ENCODE data around the gene OLFM1. TPM values are rescaled to one million over a fixed set of nuclear protein-coding genes. Genes with fewer than 3 reads are reported as not detected.
"Not testable (repeated sequence)": the region's sequence is repeated elsewhere in the genome, so short reads cannot be mapped to it uniquely, and the experiment has no call there.

The OLFM1 gene
- total RNA-seq, 1 donor from 2014 or later, result 0.35 TPM

GRCh38 chr9:135049460-135049859, 38.0 kb upstream of the OLFM1 start:
- Mint-ChIP-seq H3K4me3 (no peak overlapping the region), H3K9me3 (no peaks in the 10 kb centered on the region), H3K36me3 (ENCODE audit: low read depth) (no peaks in the 10 kb centered on the region), H3K27me3 (no peaks in the 10 kb centered on the region), H3K27ac (no peak overlapping the region), H3K4me1 (peaks cover 2% of the 10 kb centered on the region)
- intact Hi-C loops (cut with micrococcal nuclease), result no loop called here
- no peak for DNase-seq

- no peaks in the 10 kb centered on the region for H3K27me3 Mint-ChIP-seq
- no peak for DNase-seq
- no peak overlapping the region for H3K27ac Mint-ChIP-seq
- no peaks in the 10 kb centered on the region for H3K36me3 Mint-ChIP-seq (ENCODE audit: low read depth)
- intact Hi-C loops (cut with micrococcal nuclease), result no loop called here
- H3K9me3 Mint-ChIP-seq, result no peaks in the 10 kb centered on the region
- H3K4me1 Mint-ChIP-seq, result peaks cover 2% of the 10 kb centered on the region
- no peak overlapping the region for H3K4me3 Mint-ChIP-seq
These were observed 37.1 kb upstream of the OLFM1 start for GRCh38 chr9:135050072-135050990.

- no peak overlapping the region for H3K4me3 Mint-ChIP-seq
- H3K36me3 Mint-ChIP-seq (ENCODE audit: low read depth), result no peaks in the 10 kb centered on the region
- H3K27me3 Mint-ChIP-seq, result peaks cover 2% of the 10 kb centered on the region
- DNase-seq, result no peak
- no peaks in the 10 kb centered on the region for H3K9me3 Mint-ChIP-seq
- H3K27ac Mint-ChIP-seq, result no peak overlapping the region
- H3K4me1 Mint-ChIP-seq, result peaks cover 2% of the 10 kb centered on the region
- intact Hi-C loops (cut with micrococcal nuclease), result no loop called here
These were observed 36.0 kb upstream of the OLFM1 start for GRCh38 chr9:135051316-135052038.

DNA sequence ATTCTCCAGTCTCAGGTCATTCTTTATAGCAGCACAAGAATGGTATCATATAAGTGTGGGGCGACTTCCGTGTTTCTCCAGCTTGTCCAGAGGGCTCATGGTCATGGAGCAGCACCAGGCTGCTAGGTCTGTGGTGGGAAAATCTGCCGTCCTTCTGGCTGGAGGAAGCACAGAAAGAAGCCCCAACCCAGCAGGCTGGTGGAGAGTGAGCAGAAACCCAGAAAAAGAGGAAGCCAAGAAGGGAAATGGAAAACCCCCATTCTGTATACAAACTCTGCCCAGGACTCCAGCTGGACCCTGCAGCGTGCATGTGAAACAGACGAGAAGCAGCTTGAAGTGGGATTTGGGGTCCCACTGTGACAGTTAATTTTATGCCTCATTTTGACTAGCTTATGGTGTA, 34.3 kb upstream of the OLFM1 start:
- Mint-ChIP-seq H3K4me1 (peaks cover 2% of the 10 kb centered on the region), H3K36me3 (ENCODE audit: low read depth) (no peaks in the 10 kb centered on the region), H3K4me3 (no peak overlapping the region), H3K27ac (no peak overlapping the region), H3K9me3 (no peaks in the 10 kb centered on the region), H3K27me3 (peaks cover 7% of the 10 kb centered on the region)
- intact Hi-C loops (cut with micrococcal nuclease), result no loop called here
- DNase-seq, result no peak

GRCh38 chr9:135055181-135055580, 32.3 kb upstream of the OLFM1 start:
- no peaks in the 10 kb centered on the region for H3K36me3 Mint-ChIP-seq (ENCODE audit: low read depth)
- DNase-seq, result no peak
- peaks cover 2% of the 10 kb centered on the region for H3K4me1 Mint-ChIP-seq
- intact Hi-C loops (cut with micrococcal nuclease), result no loop called here
- peaks cover 13% of the 10 kb centered on the region for H3K27me3 Mint-ChIP-seq
- no peak overlapping the region for H3K27ac Mint-ChIP-seq
- no peaks in the 10 kb centered on the region for H3K9me3 Mint-ChIP-seq
- no peak overlapping the region for H3K4me3 Mint-ChIP-seq

GRCh38 chr9:135056541-135056940, 30.9 kb upstream of the OLFM1 start:
- intact Hi-C loops (cut with micrococcal nuclease), result no loop called here
- Mint-ChIP-seq H3K36me3 (ENCODE audit: low read depth) (no peaks in the 10 kb centered on the region), H3K4me3 (no peak overlapping the region), H3K4me1 (no peaks in the 10 kb centered on the region), H3K27ac (no peak overlapping the region), H3K27me3 (peaks cover 13% of the 10 kb centered on the region), H3K9me3 (no peaks in the 10 kb centered on the region)
- no peak for DNase-seq

DNA sequence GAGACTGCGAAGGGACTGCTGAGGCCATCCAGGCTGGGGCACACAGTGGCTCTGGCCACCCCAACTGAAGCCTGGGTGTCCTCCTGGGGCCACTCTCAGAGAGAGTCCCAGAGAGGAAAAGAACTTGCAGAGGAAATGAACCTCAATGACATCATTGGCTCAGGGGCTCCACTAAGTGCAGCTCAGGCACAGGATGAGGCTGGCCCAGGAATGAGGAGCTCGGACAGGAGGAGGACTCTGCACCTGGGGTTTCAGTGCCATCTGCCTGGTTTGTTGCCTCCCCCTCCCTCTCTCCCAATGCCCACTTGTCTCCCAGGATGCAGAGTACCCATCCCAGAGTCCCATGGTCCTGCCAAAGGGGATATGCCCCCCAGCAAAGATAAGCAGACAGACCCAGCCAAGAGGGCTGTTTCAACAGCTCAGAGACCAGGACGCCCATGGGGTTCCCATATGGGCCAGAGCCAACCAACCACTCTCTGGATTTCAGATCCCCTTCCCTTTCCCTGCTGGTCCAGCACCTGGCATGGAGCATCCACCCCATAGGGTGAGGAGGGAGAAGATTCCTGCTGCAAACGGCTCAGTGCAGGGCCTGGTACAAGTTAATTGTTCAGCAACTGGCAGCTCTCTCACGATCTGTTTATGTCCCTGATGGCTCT, 26.9 kb upstream of the OLFM1 start:
- no peaks in the 10 kb centered on the region for H3K4me1 Mint-ChIP-seq
- H3K27me3 Mint-ChIP-seq, result peaks cover 13% of the 10 kb centered on the region
- H3K9me3 Mint-ChIP-seq, result peaks cover 3% of the 10 kb centered on the region
- no peak for DNase-seq
- H3K27ac Mint-ChIP-seq, result no peak overlapping the region
- intact Hi-C loops (cut with micrococcal nuclease), result no loop called here
- no peak overlapping the region for H3K4me3 Mint-ChIP-seq
- H3K36me3 Mint-ChIP-seq (ENCODE audit: low read depth), result no peaks in the 10 kb centered on the region

DNA sequence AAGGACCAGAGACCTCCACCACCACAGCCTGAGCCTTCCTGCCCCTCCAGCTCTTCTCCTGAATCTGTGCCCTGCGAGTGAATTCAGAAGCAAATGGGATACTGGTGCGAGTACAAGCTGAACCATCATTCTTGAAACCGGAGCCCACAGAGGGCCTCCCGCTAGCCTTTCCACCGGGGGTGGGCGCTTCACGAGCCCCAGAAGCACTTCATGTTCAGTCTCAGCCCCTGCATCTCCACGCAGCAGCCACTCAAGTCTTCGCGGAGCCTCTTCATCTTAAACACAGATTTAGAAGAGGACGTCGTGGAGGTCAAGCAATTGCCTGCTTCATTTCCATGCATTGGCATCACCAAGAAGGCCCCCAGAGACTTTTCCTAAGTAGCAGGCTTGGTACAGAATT, 26.0 kb upstream of the OLFM1 start:
- Mint-ChIP-seq H3K27ac (no peak overlapping the region), H3K4me3 (no peak overlapping the region), H3K9me3 (peaks cover 3% of the 10 kb centered on the region), H3K27me3 (peaks cover 11% of the 10 kb centered on the region), H3K36me3 (ENCODE audit: low read depth) (no peaks in the 10 kb centered on the region), H3K4me1 (no peaks in the 10 kb centered on the region)
- intact Hi-C loops (cut with micrococcal nuclease), result no loop called here
- DNase-seq, result no peak

DNA sequence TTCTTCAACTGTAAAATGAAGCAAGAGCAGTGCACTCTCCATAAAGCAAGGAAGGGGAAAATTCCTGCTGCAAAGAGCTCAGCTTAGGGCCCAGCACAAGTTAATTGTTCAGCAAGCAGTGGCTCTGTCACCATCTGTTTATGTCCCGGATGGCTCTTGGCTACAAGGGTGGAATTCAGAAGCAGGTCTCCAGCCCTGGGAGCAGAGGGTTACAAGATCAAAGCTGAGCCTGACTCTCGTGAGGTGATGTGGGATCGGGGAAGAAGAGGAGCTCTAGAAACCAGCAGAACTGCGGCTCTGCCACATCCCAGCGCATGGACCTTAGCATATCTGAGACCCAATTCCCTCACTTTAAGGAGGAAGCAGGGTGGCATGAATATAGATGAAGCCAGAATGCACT, 25.2 kb upstream of the OLFM1 start:
- no peak overlapping the region for H3K4me3 Mint-ChIP-seq
- H3K36me3 Mint-ChIP-seq (ENCODE audit: low read depth), result no peaks in the 10 kb centered on the region
- no peaks in the 10 kb centered on the region for H3K4me1 Mint-ChIP-seq
- H3K27me3 Mint-ChIP-seq, result peaks cover 9% of the 10 kb centered on the region
- H3K27ac Mint-ChIP-seq, result no peak overlapping the region
- DNase-seq, result no peak
- peaks cover 3% of the 10 kb centered on the region for H3K9me3 Mint-ChIP-seq
- intact Hi-C loops (cut with micrococcal nuclease), result no loop called here

GRCh38 chr9:135063466-135063865, 24.0 kb upstream of the OLFM1 start:
- intact Hi-C loops (cut with micrococcal nuclease); H3K27me3 Mint-ChIP-seq; H3K4me3 Mint-ChIP-seq; H3K9me3 Mint-ChIP-seq; H3K36me3 Mint-ChIP-seq (ENCODE audit: low read depth); DNase-seq; H3K27ac Mint-ChIP-seq; H3K4me1 Mint-ChIP-seq: not testable (repeated sequence)

DNA sequence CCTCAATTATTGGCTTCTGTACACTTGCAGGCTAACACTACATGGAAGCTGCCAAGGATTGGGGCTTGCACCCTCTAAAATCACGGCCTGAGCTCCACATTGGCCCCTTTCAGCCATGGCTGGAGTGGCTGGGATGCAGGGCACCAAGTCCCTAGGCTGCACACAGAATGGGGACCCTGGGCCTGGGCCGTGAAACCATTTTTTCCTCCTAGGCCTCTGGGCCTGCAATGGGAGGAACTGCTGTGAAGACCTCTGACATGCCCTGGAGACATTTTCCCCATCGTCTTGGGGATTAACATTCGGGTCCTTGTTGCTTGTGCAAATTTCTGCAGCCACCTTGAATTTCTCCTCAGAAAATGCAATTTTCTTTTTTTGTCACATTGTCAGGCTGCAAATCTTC, 23.6 kb upstream of the OLFM1 start:
- H3K4me3 Mint-ChIP-seq; H3K36me3 Mint-ChIP-seq (ENCODE audit: low read depth); intact Hi-C loops (cut with micrococcal nuclease); DNase-seq; H3K9me3 Mint-ChIP-seq; H3K4me1 Mint-ChIP-seq; H3K27me3 Mint-ChIP-seq; H3K27ac Mint-ChIP-seq: not testable (repeated sequence)

- H3K27ac Mint-ChIP-seq, result no peak overlapping the region
- peaks cover 3% of the 10 kb centered on the region for H3K9me3 Mint-ChIP-seq
- no peaks in the 10 kb centered on the region for H3K27me3 Mint-ChIP-seq
- no peak overlapping the region for H3K4me3 Mint-ChIP-seq
- H3K36me3 Mint-ChIP-seq (ENCODE audit: low read depth), result no peaks in the 10 kb centered on the region
- intact Hi-C loops (cut with micrococcal nuclease), result no loop called here
- DNase-seq, result no peak
- H3K4me1 Mint-ChIP-seq, result no peaks in the 10 kb centered on the region
These were observed 22.3 kb upstream of the OLFM1 start for GRCh38 chr9:135065151-135065550.

DNA sequence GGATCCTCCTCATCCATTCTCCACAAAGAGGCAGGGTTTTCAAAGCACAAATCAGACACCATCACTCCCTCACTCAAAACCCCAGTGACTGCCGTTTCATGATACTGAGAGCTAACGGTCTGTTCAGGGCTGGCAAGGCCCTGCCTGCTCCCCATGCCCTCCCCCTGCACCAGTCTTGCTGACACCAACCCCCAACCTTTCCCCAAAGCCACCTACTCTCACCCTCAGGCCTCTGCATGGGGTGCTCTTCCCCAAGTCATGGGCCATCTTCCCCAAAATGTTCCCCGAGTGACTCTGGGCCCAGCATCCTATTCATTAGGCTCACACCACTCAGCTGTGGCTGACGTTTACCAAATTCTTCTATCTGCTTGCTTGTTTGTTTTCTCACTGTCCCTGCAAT, 21.7 kb upstream of the OLFM1 start:
- Mint-ChIP-seq H3K27me3 (no peaks in the 10 kb centered on the region), H3K27ac (no peak overlapping the region), H3K36me3 (ENCODE audit: low read depth) (no peaks in the 10 kb centered on the region), H3K9me3 (peaks cover 3% of the 10 kb centered on the region), H3K4me1 (no peaks in the 10 kb centered on the region), H3K4me3 (no peak overlapping the region)
- intact Hi-C loops (cut with micrococcal nuclease), result no loop called here
- no peak for DNase-seq

DNA sequence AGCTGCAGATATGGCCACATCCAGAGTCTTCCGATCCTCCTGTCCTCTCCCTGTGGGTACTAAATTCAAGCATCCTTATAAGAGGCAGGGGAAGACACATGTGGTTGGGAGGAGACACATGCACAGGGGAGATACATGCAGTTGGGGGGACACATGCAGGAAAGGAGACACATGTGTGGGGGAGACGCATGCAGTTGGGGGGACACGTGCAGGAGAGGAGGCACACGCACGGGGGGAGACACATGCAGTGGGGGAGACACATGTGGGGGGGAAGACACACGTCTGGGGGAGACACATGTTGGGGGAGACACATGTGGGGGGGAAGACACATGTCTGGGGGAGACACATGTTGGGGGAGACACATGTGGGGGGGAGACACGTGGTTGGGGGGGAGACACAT, 21.2 kb upstream of the OLFM1 start:
- H3K4me1 Mint-ChIP-seq, result no peaks in the 10 kb centered on the region
- intact Hi-C loops (cut with micrococcal nuclease), result no loop called here
- no peaks in the 10 kb centered on the region for H3K27me3 Mint-ChIP-seq
- no peaks in the 10 kb centered on the region for H3K36me3 Mint-ChIP-seq (ENCODE audit: low read depth)
- no peak overlapping the region for H3K4me3 Mint-ChIP-seq
- no peak overlapping the region for H3K27ac Mint-ChIP-seq
- H3K9me3 Mint-ChIP-seq, result peaks cover 3% of the 10 kb centered on the region
- no peak for DNase-seq
